UCSD-AML1 (cell line): ENCODE data around the gene CDH23.
A peak's percentile ranks its signal among the peaks of the same experiment; 100 is the strongest.
"Not testable (repeated sequence)": the region's sequence is repeated elsewhere in the genome, so short reads cannot be mapped to it uniquely, and the experiment has no call there.

Experiments used
- DNase-seq: peaks from one replicate; lab custom pipeline; 2025; ENCODE audit not compliant: unreplicated experiment; lab: John Stamatoyannopoulos, UW

Gene CDH23

GRCh38 chr10:71840177-71840957 is 443.6 kb downstream of the CDH23 start:
- DNase-seq, result no peak

GRCh38 chr10:71840958-71841335 is 444.2 kb downstream of the CDH23 start:
- DNase-seq, result no peak

GRCh38 chr10:71842422-71842821 is 445.7 kb downstream of the CDH23 start:
- no peak for DNase-seq

GRCh38 chr10:71842856-71843686 is 446.4 kb downstream of the CDH23 start:
- no peak for DNase-seq

DNA sequence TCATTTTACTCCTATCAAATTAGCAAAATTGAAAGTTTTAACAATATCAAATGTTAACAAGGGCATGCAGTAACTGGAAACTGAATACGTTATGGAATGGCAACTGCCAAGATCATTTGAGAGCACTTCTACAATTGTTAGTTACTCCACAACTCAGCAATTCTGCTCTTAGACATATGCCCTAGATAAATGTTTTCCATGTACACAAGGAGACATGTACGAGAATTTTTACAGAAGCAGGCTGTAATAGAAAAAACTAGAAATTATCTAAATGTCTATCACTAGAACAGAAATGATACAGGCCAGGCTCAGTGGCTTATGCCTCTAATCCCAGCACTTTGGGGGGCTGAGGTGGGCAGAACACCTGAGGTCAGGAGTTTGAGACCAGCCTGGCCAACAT is 447.4 kb downstream of the CDH23 start:
- no peak for DNase-seq

- DNase-seq, result no peak
Measured at GRCh38 chr10:71844695-71845094, 448.0 kb downstream of the CDH23 start.

GRCh38 chr10:71845410-71846405 is 449.0 kb downstream of the CDH23 start:
- DNase-seq, result no peak

GRCh38 chr10:71846816-71847215 is 450.1 kb downstream of the CDH23 start:
- no peak for DNase-seq

DNA sequence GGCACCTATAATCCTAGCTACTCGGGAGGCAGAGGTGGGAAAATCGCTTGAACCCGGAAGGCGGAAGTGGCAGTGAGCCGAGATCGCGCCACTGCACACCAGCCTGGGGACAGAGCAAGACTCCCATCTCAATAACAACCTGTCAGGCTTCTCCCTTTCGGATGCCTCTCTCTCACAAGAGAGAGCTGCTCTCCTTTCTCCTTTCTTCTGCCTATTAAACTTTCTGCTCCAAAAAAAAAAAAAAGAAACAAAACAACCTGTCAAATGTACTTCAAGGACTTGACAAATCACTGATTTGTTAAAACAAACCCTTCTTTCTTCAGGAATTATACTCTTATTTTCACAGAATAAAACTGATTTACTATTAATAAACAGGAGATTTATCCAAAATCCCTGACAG is 450.7 kb downstream of the CDH23 start:
- no peak for DNase-seq

DNA sequence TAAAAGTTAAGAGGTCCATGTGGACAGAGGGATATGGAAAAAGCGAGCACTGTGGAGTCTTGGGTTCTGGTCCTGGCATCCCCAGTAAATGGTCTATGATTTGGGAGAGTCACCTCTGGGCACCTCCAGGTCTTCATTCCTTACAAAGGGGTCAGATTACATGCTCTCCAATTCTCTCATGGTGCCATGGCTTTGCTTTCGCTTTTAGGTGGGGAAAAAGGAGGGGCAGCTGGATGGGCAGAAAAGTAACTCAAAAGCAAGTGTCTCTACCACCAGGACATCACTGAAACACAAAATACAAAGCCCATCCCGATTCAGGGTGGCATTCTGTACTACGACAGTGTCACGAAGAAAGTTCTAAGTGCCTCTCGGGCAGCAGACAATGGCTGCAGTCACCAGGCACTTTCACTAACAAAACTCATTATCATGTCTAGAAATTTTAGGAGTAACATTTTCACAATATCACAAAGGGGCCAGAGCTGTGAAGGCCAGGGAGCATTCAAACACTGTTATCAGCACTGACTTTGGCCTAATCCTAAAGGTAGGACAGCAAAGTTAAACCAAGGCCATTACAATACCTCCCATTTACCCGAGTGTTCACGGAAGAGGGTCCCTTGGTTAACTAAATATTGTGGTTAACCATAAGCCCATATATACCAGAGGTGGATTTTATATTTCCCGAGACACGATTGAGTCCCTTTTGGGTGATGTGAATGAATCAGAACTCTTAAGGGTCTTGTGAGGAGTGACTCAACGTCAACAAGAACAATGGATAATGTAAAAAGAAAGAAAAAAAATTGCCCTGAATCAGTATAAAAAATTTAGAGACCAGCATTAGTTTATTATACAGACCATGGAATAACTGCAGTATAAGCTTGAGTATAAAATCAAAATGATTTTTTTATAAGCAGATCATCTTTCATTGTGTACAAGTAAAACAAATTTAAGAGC is 451.9 kb downstream of the CDH23 start:
- DNase-seq, result no peak

DNA sequence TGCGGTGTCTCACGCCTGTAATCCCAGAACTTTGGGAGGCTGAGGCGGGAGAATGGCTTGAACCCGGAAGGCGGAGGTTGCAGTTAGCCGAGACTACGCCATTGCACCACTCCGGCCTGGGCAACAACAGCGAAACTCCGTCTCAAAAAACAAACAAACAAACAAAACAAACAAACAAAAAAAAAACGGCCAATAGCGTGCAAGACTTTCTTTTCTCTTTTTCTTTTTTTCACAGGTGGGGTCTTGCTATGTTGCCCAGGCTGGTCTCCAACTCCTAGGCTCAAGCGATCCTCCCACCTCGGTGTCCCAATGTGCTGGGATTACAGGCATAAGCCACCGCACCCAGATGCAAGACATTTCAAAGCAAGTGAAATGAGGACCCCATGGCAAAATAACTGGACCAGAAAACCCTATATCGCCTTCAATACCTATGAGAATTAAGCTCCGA is 452.8 kb downstream of the CDH23 start:
- no peak for DNase-seq

- no peak for DNase-seq
Measured at GRCh38 chr10:71850021-71850742, 453.5 kb downstream of the CDH23 start.

DNA sequence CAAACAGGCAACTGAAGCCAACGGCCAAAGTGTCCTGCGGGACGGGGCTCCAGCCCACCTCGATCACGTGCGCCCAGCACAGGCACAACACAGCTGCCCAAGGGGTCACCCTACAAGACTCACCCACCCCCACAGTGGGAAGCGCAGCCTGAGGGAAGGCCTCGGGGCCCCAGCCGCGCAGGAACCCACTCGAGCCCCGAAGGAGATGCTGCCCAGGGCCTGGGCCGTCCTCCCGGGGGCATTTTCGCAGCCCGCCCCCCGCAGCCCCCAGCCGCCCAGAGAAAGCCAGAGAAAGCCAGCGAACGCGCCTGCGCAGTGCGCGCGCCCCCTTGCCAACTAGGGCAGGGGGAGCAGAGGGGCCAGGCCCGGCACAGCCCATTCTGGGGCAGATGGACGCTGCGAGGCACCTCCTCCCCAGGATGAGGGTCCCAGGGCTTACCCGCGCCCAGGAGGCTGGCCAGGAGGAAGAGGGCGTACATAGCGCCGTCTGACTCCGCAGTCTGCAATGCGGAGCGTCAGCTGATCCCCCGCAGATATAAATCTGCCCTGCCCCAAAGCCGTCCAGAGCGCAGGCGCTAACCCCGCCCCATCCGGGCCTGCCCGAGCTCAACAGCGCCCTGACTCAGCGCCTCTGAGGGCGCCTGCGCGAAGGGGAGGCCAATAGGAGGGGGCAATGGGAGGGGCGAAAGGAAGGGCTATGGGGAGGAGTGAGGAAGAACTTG is 454.2 kb downstream of the CDH23 start, which contains the start of gene PSAP:
Gene PSAP (minus strand): TSS at position 509 of the 722 bp plus-strand sequence. CDS start 30 bp downstream, at position 479.
- peak; percentile 99 for DNase-seq

DNA sequence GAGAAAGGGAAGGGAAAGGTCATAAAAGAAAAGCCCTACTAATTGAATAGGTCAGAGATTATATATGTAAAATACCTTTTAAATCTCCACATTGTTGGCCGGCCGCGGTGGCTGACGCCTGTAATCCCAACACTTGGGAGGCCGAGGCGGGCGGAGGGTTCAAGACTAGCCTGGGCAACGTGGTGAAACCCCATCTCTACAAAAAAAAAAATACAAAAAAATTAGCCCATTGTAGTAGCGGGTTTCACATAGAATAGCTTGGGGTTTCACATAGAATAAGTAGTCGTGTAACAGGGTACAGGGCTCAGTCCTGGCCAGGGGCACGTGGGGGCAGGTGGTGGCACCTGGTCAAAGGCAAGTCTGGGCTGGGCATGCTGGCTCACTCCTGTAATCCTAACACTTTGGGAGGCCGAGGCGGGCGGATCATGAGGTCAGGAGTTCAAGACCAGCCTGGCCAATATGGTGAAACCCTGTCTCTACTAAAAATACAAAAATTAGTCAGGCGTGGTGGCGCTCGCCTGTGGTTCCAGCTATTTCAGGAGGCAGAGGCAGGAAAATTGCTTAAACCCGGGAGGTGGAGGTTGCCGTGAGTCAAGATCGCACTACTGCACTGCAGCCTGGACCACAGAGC is 454.9 kb downstream of the CDH23 start:
- not testable (repeated sequence) for DNase-seq

- peak; percentile 55 for DNase-seq
Measured at GRCh38 chr10:71852355-71852937, 455.7 kb downstream of the CDH23 start.

DNA sequence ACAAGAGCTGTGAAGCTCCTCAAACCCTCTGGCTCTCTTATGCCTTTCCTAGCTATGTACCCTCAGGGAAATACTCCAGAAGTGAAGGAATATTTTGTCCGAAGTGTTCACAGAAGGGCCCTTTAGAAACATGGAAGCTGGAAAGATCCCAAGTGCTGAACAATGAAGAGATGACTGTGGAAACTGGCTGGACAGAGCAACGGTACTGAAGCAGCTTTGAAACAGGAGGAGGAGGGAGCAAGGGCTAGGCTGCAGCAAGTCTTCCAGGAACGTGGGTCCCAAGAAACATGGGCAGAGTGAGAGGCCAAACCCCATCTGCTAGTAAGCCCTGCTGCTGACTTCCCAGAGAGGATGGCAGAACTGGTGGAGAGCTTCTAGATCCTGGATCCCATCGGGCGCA is 457.3 kb downstream of the CDH23 start:
- no peak for DNase-seq

- DNase-seq, result no peak
Measured at GRCh38 chr10:71856619-71857018, 459.9 kb downstream of the CDH23 start.
